OCI-LY1 (cell line): Measurements from ENCODE around the gene ADARB2.

Experiments
- EZH2 ChIP-seq: fragments of 200-600 bp; sonication (generic), shearing (Covaris generic); IDR thresholded peaks from 2 replicates; pipeline ENCODE4 v1.8.0; 2017; ENCODE audit warnings: borderline replicate concordance, mixed run types, mild to moderate bottlenecking, antibody characterized with exemption, low read length, moderate library complexity, mixed read lengths
- TF ChIP-seq, protein P1 (sequence below): fragments of 200-600 bp; sonication (generic), shearing (Covaris generic); IDR thresholded peaks from 2 replicates; pipeline ENCODE4 v1.5.1; 2017; ENCODE audit warnings: mild to moderate bottlenecking, antibody characterized with exemption, low read length, moderate library complexity, mixed read lengths

DNA sequence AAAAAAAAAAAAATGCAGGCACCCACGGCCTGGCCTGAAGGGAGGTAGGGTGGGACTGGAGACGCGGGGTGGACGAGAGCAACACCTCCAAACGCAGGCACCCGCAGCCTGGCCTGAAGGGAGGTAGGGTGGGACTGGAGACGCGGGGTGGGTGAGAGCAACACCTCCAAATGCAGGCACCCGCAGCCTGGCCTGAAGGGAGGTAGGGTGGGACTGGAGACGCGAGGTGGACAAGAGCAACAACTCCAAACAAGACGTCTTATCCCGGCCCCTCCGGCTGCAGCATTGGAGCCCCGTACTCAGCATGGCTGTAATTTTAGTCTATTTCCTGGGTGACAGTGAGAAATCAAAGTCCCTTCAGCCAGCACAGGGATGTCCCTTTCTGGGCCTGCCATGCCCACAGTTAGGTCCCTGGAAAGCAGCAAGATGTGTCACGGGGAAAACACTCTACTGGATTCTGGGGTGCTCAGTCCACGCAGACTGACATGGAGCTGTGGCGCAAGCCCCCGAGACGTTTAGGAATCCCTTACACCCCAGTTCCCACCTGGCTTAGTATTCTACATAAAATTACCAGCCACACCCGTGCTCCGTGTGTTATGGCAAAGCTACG lies 561.3 kb downstream of the ADARB2 start:
- TF ChIP-seq, protein P1, sequence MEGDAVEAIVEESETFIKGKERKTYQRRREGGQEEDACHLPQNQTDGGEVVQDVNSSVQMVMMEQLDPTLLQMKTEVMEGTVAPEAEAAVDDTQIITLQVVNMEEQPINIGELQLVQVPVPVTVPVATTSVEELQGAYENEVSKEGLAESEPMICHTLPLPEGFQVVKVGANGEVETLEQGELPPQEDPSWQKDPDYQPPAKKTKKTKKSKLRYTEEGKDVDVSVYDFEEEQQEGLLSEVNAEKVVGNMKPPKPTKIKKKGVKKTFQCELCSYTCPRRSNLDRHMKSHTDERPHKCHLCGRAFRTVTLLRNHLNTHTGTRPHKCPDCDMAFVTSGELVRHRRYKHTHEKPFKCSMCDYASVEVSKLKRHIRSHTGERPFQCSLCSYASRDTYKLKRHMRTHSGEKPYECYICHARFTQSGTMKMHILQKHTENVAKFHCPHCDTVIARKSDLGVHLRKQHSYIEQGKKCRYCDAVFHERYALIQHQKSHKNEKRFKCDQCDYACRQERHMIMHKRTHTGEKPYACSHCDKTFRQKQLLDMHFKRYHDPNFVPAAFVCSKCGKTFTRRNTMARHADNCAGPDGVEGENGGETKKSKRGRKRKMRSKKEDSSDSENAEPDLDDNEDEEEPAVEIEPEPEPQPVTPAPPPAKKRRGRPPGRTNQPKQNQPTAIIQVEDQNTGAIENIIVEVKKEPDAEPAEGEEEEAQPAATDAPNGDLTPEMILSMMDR: no peak
- no peak for TF ChIP-seq EZH2
